Activated CD4-positive, alpha-beta memory T cell treated with anti-CD3 and anti-CD28 coated beads, Interleukin-2, amount 10 ng/mL, durations not matched to agents 7 days and 5 days (primary cell): ENCODE results near the gene LYRM2. TPM values are rescaled to one million over a fixed set of nuclear protein-coding genes. Genes with fewer than 3 reads are reported as not detected.
"Not testable (repeated sequence)": the region's sequence is repeated elsewhere in the genome, so short reads cannot be mapped to it uniquely, and the experiment has no call there.

Source experiments
- CTCF ChIA-PET: fragments of 350-600 bp; sonication (Branson Sonifier 250); formaldehyde crosslinking; loops from one replicate; lab custom pipeline; 2021; ENCODE audit warnings: antibody characterized with exemption, inconsistent platforms; lab: Charles Lee
- POLR2A ChIA-PET: fragments of 350-600 bp; sonication (Branson Sonifier 250); formaldehyde crosslinking; loops from one replicate; lab custom pipeline; 2021; ENCODE audit warnings: antibody characterized with exemption; lab: Charles Lee
- DNase-seq: peaks from one replicate; pipeline ENCODE4 v3.0.0-alpha.2; 2020
- H3K27ac Mint-ChIP-seq: one replicate; pipeline ENCODE4 v1.8.0; 2021; ENCODE audit warnings: mild to moderate bottlenecking, mixed read lengths
- H3K27me3 Mint-ChIP-seq: one replicate; pipeline ENCODE4 v1.8.0; 2021; ENCODE audit warnings: mixed read lengths
- H3K36me3 Mint-ChIP-seq: one replicate; pipeline ENCODE4 v1.8.0; 2021; ENCODE audit warnings: low read depth, mixed read lengths
- H3K4me1 Mint-ChIP-seq: one replicate; pipeline ENCODE4 v1.8.0; 2021; ENCODE audit warnings: mixed read lengths
- H3K4me3 Mint-ChIP-seq: one replicate; pipeline ENCODE4 v1.8.0; 2021; ENCODE audit warnings: mild to moderate bottlenecking, mixed read lengths
- H3K9me3 Mint-ChIP-seq: one replicate; pipeline ENCODE4 v1.8.0; 2021; ENCODE audit warnings: mixed read lengths
- total RNA-seq, 2 experiments: library from RNA; stranded (reverse); gene quantifications; one replicate each; pipeline ENCODE4 v1.2.3, GENCODE V29; 2021

Gene LYRM2
- total RNA-seq, 2 experiments from 2014 or later, result 31.4 to 34.4 TPM

- Mint-ChIP-seq H3K4me1 (peaks cover 37% of the 10 kb centered on the region), H3K4me3 (peak overlapping the region; percentile 90), H3K27me3 (no peaks in the 10 kb centered on the region), H3K9me3 (no peaks in the 10 kb centered on the region), H3K27ac (peak overlapping the region; percentile 97), H3K36me3 (peaks cover 53% of the 10 kb centered on the region)
- CTCF ChIA-PET, result interaction anchor here (0.8 to 2.0 kb wide), 11 partner anchors 25 to 842 kb away, joined by 3 to 10 read pairs (median 3); partner anchors contain the start of genes ANKRD6, MDN1 and RNGTT
- POLR2A ChIA-PET, result interaction anchor here (0.6 to 2.6 kb wide), 25 partner anchors 8 to 675 kb away, joined by 3 to 15 read pairs (median 5); partner anchors contain the start of genes CASP8AP2, MDN1, PM20D2 and PNRC1
- no peak for DNase-seq
These were observed 607 bp downstream of the LYRM2 start for GRCh38 chr6:89637960-89638319.

GRCh38 chr6:89636412-89636811, 2.1 kb downstream of the LYRM2 start:
- POLR2A ChIA-PET, H3K4me3 Mint-ChIP-seq, H3K9me3 Mint-ChIP-seq, H3K27ac Mint-ChIP-seq, H3K27me3 Mint-ChIP-seq, DNase-seq: not testable (repeated sequence)
- CTCF ChIA-PET, result interaction anchor here (0.7 to 1.1 kb wide), 2 partner anchors 68 to 144 kb away, joined by 3 to 4 read pairs; no protein-coding TSS in a partner anchor
- H3K4me1 Mint-ChIP-seq, result peaks cover 37% of the 10 kb centered on the region
- H3K36me3 Mint-ChIP-seq, result peaks cover 46% of the 10 kb centered on the region

GRCh38 chr6:89630488-89630887, 8.1 kb downstream of the LYRM2 start:
- CTCF ChIA-PET, result no interaction called here
- Mint-ChIP-seq H3K4me3 (no peak overlapping the region), H3K27ac (no peak overlapping the region), H3K36me3 (peaks cover 13% of the 10 kb centered on the region), H3K9me3 (no peaks in the 10 kb centered on the region), H3K27me3 (no peaks in the 10 kb centered on the region), H3K4me1 (no peaks in the 10 kb centered on the region)
- no peak for DNase-seq
- POLR2A ChIA-PET, result interaction anchor here (1.0 to 1.2 kb wide), 2 partner anchors 8 to 17 kb away, joined by 3 read pairs; partner anchors contain the start of gene LYRM2

- H3K27ac Mint-ChIP-seq, result no peak overlapping the region
- H3K4me3 Mint-ChIP-seq, result no peak overlapping the region
- DNase-seq, result no peak
- ChIA-PET CTCF (interaction anchor here (1.1 kb wide), 1 partner anchor 193 kb away, joined by 3 read pairs; no protein-coding TSS in a partner anchor), POLR2A (no interaction called here)
- no peaks in the 10 kb centered on the region for H3K27me3 Mint-ChIP-seq
- no peaks in the 10 kb centered on the region for H3K36me3 Mint-ChIP-seq
- no peaks in the 10 kb centered on the region for H3K4me1 Mint-ChIP-seq
- H3K9me3 Mint-ChIP-seq, result no peaks in the 10 kb centered on the region
These were observed 14.8 kb downstream of the LYRM2 start for GRCh38 chr6:89623749-89624148.

GRCh38 chr6:89619567-89619966, 19.0 kb downstream of the LYRM2 start:
- Mint-ChIP-seq H3K4me3 (no peak overlapping the region), H3K36me3 (no peaks in the 10 kb centered on the region), H3K4me1 (no peaks in the 10 kb centered on the region), H3K27me3 (no peaks in the 10 kb centered on the region), H3K27ac (no peak overlapping the region), H3K9me3 (no peaks in the 10 kb centered on the region)
- ChIA-PET POLR2A (no interaction called here), CTCF (no interaction called here)
- no peak for DNase-seq

- CTCF ChIA-PET, result no interaction called here
- POLR2A ChIA-PET, result no interaction called here
- no peaks in the 10 kb centered on the region for H3K27me3 Mint-ChIP-seq
These were observed 20.5 kb downstream of the LYRM2 start for GRCh38 chr6:89618026-89618425.

GRCh38 chr6:89616531-89616930, 22.0 kb downstream of the LYRM2 start:
- no peak for DNase-seq
- no peaks in the 10 kb centered on the region for H3K27me3 Mint-ChIP-seq
- H3K36me3 Mint-ChIP-seq, result no peaks in the 10 kb centered on the region
- H3K9me3 Mint-ChIP-seq, result no peaks in the 10 kb centered on the region
- ChIA-PET CTCF (interaction anchor here (1.5 kb wide), 1 partner anchor 184 kb away, joined by 7 read pairs; the partner anchor contains the start of gene ANKRD6), POLR2A (no interaction called here)
- H3K4me1 Mint-ChIP-seq, result peaks cover 10% of the 10 kb centered on the region
- no peak overlapping the region for H3K4me3 Mint-ChIP-seq
- no peak overlapping the region for H3K27ac Mint-ChIP-seq

More at GRCh38 chr6:89618026-89618425, 20.5 kb downstream of the LYRM2 start:
- no peaks in the 10 kb centered on the region for H3K36me3 Mint-ChIP-seq
- no peaks in the 10 kb centered on the region for H3K9me3 Mint-ChIP-seq
- no peaks in the 10 kb centered on the region for H3K4me1 Mint-ChIP-seq
- no peak overlapping the region for H3K27ac Mint-ChIP-seq
- DNase-seq, result no peak
- H3K4me3 Mint-ChIP-seq, result no peak overlapping the region

- no peak for DNase-seq
- ChIA-PET POLR2A (no interaction called here), CTCF (interaction anchor here (1.1 to 1.5 kb wide), 2 partner anchors 184 to 244 kb away, joined by 4 to 7 read pairs; partner anchors contain the start of gene ANKRD6)
- no peaks in the 10 kb centered on the region for H3K9me3 Mint-ChIP-seq
- H3K4me3 Mint-ChIP-seq, result no peak overlapping the region
- H3K36me3 Mint-ChIP-seq, result no peaks in the 10 kb centered on the region
- peaks cover 15% of the 10 kb centered on the region for H3K4me1 Mint-ChIP-seq
- no peak overlapping the region for H3K27ac Mint-ChIP-seq
- H3K27me3 Mint-ChIP-seq, result no peaks in the 10 kb centered on the region
These were observed 22.7 kb downstream of the LYRM2 start for GRCh38 chr6:89615882-89616281.

- POLR2A ChIA-PET, result interaction anchor here (1.4 kb wide), 1 partner anchor 24 kb away, joined by 4 read pairs; no protein-coding TSS in a partner anchor
- Mint-ChIP-seq H3K27ac (no peak overlapping the region), H3K27me3 (no peaks in the 10 kb centered on the region), H3K4me3 (no peak overlapping the region), H3K36me3 (no peaks in the 10 kb centered on the region), H3K4me1 (peaks cover 18% of the 10 kb centered on the region), H3K9me3 (no peaks in the 10 kb centered on the region)
- CTCF ChIA-PET, result interaction anchor here (1.2 to 1.8 kb wide), 3 partner anchors 181 to 242 kb away, joined by 7 to 10 read pairs (median 8); partner anchors contain the start of gene ANKRD6
- DNase-seq, result no peak
These were observed 24.8 kb downstream of the LYRM2 start for GRCh38 chr6:89613790-89614189.

- no peak overlapping the region for H3K27ac Mint-ChIP-seq
- ChIA-PET CTCF (interaction anchor here (0.8 to 4.4 kb wide), 5 partner anchors 26 to 240 kb away, joined by 3 to 54 read pairs (median 3); partner anchors contain the start of genes ANKRD6 and LYRM2), POLR2A (no interaction called here)
- DNase-seq, result no peak
- H3K9me3 Mint-ChIP-seq, result no peaks in the 10 kb centered on the region
- H3K4me3 Mint-ChIP-seq, result no peak overlapping the region
- no peaks in the 10 kb centered on the region for H3K27me3 Mint-ChIP-seq
- no peaks in the 10 kb centered on the region for H3K36me3 Mint-ChIP-seq
- H3K4me1 Mint-ChIP-seq, result peaks cover 18% of the 10 kb centered on the region
These were observed 26.4 kb downstream of the LYRM2 start for GRCh38 chr6:89612121-89612520.

GRCh38 chr6:89611666-89612065, 26.9 kb downstream of the LYRM2 start:
- H3K9me3 Mint-ChIP-seq, result no peaks in the 10 kb centered on the region
- H3K27me3 Mint-ChIP-seq, result no peaks in the 10 kb centered on the region
- ChIA-PET CTCF (interaction anchor here (1.4 to 4.4 kb wide), 2 partner anchors 177 to 180 kb away, joined by 4 to 54 read pairs; partner anchors contain the start of gene ANKRD6), POLR2A (no interaction called here)
- no peak for DNase-seq
- peaks cover 18% of the 10 kb centered on the region for H3K4me1 Mint-ChIP-seq
- H3K27ac Mint-ChIP-seq, result no peak overlapping the region
- no peaks in the 10 kb centered on the region for H3K36me3 Mint-ChIP-seq
- H3K4me3 Mint-ChIP-seq, result no peak overlapping the region

GRCh38 chr6:89610149-89610642, 28.4 kb downstream of the LYRM2 start:
- Mint-ChIP-seq H3K4me1 (peaks cover 18% of the 10 kb centered on the region), H3K27ac (no peak overlapping the region), H3K27me3 (no peaks in the 10 kb centered on the region), H3K36me3 (no peaks in the 10 kb centered on the region), H3K4me3 (no peak overlapping the region), H3K9me3 (no peaks in the 10 kb centered on the region)
- CTCF ChIA-PET, result interaction anchor here (0.6 to 4.4 kb wide), 14 partner anchors 11 to 626 kb away, joined by 3 to 54 read pairs (median 4); partner anchors contain the start of genes ANKRD6, LYRM2 and RRAGD
- POLR2A ChIA-PET, result interaction anchor here (1.5 kb wide), 1 partner anchor 178 kb away, joined by 5 read pairs; no protein-coding TSS in a partner anchor
- DNase-seq, result peak; percentile 78

GRCh38 chr6:89605861-89606260, 32.7 kb downstream of the LYRM2 start:
- POLR2A ChIA-PET, result no interaction called here
- no peaks in the 10 kb centered on the region for H3K36me3 Mint-ChIP-seq
- H3K27me3 Mint-ChIP-seq, result no peaks in the 10 kb centered on the region
- H3K4me3 Mint-ChIP-seq, result no peak overlapping the region
- no peak overlapping the region for H3K27ac Mint-ChIP-seq
- H3K4me1 Mint-ChIP-seq, result peaks cover 3% of the 10 kb centered on the region
- H3K9me3 Mint-ChIP-seq, result no peaks in the 10 kb centered on the region
- no peak for DNase-seq
- CTCF ChIA-PET, result no interaction called here
